ENCODE measurements around the gene CBX2.
A peak's percentile ranks its signal among the peaks of the same experiment; 100 is the strongest.

CBX2 gene

DNA sequence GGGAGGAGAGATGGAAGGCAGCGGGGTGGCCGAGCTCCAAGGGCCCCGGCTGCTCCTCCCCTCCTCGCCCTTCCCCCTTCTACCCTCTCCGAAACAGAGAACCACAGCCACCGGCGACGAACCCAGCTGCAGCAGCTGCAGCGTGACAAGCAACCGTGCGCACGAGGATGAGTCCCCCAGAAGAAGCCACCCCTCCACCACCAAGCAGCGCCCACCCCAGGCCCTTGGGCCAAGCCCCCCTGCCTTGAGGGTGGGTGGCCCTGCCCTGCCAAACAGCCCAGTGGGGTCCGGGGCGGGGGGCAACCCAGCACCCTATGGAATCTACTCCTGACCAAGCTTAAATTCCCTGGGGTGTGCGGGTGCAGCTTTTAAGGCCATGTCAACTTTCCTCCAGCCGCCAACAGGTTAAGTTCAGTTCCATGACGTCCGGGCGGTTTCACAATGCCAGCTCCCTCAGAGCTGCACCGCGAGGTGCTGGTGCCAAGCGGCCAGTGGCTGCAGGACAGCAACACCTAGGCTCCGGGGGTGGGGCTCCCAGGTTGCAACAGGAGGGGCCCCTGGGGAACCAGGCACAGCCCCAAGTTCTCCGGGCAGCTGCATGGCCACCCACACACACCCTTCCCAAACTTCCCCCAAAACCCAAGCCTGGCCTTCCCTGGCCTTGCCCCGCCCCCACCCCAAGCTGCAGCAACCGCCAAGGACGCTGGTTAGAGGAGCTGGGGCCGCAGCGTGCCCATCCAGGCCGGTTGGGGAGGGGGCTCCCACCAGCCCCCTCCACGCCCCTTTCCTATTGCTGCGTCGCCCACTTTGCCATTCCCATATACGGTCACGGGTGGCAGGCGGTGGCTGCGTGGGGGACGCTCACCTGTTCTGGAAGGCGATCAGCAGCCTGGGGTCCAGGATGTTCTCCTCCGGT lies 59.3 kb downstream of the CBX2 start:
- peak overlapping the region; percentile 90 for H3K4me3 ChIP-seq (ENCODE audit: low read length)
- TF ChIP-seq, protein P1, sequence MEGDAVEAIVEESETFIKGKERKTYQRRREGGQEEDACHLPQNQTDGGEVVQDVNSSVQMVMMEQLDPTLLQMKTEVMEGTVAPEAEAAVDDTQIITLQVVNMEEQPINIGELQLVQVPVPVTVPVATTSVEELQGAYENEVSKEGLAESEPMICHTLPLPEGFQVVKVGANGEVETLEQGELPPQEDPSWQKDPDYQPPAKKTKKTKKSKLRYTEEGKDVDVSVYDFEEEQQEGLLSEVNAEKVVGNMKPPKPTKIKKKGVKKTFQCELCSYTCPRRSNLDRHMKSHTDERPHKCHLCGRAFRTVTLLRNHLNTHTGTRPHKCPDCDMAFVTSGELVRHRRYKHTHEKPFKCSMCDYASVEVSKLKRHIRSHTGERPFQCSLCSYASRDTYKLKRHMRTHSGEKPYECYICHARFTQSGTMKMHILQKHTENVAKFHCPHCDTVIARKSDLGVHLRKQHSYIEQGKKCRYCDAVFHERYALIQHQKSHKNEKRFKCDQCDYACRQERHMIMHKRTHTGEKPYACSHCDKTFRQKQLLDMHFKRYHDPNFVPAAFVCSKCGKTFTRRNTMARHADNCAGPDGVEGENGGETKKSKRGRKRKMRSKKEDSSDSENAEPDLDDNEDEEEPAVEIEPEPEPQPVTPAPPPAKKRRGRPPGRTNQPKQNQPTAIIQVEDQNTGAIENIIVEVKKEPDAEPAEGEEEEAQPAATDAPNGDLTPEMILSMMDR (IDR thresholded peaks at IDR 0.05; ENCODE audit: low read depth, low read length, poor library complexity, severe bottlenecking), result no peak
- no peak for TF ChIP-seq EZH2phosphoT487 (IDR thresholded peaks at IDR 0.05; ENCODE audit: borderline replicate concordance, low read length)
- H3K4me1 ChIP-seq (ENCODE audit: control insufficient read depth, low read length), result peaks cover 34% of the 10 kb centered on the region
- no peaks in the 10 kb centered on the region for H3K9me3 ChIP-seq (ENCODE audit: control insufficient read depth, insufficient read depth, low read length)
- H3K27me3 ChIP-seq (ENCODE audit: control insufficient read depth, low read length), result peaks cover 23% of the 10 kb centered on the region
- H3K79me2 ChIP-seq (ENCODE audit: control insufficient read depth, low read length), result peaks cover 52% of the 10 kb centered on the region
- H3K36me3 ChIP-seq (ENCODE audit: control insufficient read depth, low read length), result peaks cover 55% of the 10 kb centered on the region
- H3K27ac ChIP-seq (ENCODE audit: low read depth, low read length), result peak overlapping the region; percentile 88
- H4K20me1 ChIP-seq (ENCODE audit: control insufficient read depth, insufficient read depth, low read depth, low read length), result peaks cover 14% of the 10 kb centered on the region
- H3F3A ChIP-seq (ENCODE audit: control insufficient read depth, insufficient read depth), result peaks cover 16% of the 10 kb centered on the region
- no peaks in the 10 kb centered on the region for H3K9me2 ChIP-seq (replicated peaks; ENCODE audit: control insufficient read depth, low read length)
- peak overlapping the region; percentile 98 for H3K4me2 ChIP-seq (ENCODE audit: low read length)

Data from DOHH2 (cell line).